Stimulated activated CD4-positive, alpha-beta T cell treated with anti-CD3 and anti-CD28 coated beads, Interleukin-1b, Interleukin-23, amount 100 ng/mL, for 4 hours (primary cell): Measurements from ENCODE around the gene LAMC2.
"Not testable (repeated sequence)": the region's sequence is repeated elsewhere in the genome, so short reads cannot be mapped to it uniquely, and the experiment has no call there.

Experiments used
- DNase-seq, 2 donors: peaks; one replicate each; pipeline ENCODE4 v3.0.0-alpha.2; 2020; ENCODE audit warnings: low read depth in 2 of 2

LAMC2 gene

DNA sequence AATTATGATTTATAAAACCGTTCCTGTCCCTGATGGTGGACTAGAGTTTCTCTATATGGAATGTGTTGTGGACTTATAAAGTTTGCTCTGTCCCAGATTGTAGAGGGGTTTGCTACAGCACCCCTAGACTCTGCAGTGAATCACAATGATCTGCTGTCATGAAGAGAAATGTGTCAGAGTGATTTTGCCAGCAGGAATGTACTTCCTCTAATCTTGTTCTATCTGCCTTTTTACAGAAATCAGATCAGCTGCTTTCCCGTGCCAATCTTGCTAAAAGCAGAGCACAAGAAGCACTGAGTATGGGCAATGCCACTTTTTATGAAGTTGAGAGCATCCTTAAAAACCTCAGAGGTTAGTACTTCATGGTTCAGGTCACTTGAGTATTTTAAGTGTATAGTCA lies 52.0 kb downstream of the LAMC2 start:
- no peak for DNase-seq

DNA sequence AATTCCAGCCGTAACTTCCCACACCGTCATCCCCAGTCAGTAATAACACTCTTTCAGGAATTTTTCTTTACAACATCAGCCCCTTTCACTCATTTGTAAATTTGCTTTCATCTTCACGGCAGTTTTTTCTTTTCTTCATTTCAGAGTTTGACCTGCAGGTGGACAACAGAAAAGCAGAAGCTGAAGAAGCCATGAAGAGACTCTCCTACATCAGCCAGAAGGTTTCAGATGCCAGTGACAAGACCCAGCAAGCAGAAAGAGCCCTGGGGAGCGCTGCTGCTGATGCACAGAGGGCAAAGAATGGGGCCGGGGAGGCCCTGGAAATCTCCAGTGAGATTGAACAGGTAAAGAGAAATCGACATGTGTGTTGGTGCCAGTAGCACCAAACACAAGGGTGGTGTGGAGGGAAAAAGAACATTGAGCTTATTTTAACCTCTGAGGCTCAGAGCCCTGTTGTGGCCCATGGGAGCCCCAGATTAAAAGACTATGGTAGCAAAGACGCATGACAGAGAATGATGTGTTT lies 53.2 kb downstream of the LAMC2 start:
- DNase-seq = no peak

DNA sequence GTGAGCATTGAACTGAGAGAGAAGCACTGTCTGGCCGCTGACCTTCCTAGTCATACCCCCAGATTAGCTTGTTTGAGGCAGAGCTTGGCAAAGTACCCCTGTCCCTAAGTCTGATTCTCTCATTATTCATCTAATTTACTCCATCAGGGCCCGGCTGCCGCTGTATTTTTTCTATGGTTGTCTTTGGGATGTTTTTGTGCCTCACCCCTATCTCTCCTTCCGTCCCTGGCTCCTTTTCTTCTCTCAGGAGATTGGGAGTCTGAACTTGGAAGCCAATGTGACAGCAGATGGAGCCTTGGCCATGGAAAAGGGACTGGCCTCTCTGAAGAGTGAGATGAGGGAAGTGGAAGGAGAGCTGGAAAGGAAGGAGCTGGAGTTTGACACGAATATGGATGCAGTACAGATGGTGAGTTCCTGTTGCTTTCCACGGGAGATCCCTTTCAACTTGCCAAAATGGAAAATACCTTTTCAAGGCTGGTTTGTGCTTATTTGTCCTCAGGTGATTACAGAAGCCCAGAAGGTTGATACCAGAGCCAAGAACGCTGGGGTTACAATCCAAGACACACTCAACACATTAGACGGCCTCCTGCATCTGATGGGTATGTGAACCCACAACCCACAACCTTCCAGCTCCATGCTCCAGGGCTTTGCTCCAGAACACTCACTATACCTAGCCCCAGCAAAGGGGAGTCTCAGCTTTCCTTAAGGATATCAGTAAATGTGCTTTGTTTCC lies 53.9 kb downstream of the LAMC2 start:
- DNase-seq = no peak

DNA sequence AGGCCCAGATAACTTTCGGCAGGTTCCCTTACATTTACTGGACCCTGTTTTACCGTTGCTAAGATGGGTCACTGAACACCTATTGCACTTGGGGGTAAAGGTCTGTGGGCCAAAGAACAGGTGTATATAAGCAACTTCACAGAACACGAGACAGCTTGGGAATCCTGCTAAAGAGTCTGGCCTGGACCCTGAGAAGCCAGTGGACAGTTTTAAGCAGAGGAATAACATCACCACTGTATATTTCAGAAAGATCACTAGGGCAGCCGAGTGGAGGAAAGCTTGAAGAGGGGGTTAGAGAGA lies 54.4 kb downstream of the LAMC2 start:
- no peak for DNase-seq

DNA sequence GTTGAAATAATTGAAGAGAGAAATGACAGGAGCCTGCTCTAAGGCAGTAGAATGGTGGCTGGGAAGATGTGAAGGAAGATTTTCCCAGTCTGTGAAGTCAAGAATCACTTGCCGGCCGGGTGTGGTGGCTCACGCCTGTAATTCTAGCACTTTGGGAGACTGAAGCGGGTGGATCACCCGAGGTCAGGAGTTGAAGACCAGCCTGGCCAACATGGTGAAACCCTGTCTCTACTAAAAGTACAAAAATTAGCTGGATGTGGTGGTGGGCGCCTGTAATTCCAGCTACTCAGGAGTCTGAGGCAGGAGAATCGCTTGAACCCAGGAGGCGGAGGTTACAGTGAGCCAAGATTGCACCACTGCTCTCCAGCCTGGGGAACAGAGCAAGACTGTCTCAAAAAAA lies 54.8 kb downstream of the LAMC2 start:
- DNase-seq = not testable (repeated sequence)

DNA sequence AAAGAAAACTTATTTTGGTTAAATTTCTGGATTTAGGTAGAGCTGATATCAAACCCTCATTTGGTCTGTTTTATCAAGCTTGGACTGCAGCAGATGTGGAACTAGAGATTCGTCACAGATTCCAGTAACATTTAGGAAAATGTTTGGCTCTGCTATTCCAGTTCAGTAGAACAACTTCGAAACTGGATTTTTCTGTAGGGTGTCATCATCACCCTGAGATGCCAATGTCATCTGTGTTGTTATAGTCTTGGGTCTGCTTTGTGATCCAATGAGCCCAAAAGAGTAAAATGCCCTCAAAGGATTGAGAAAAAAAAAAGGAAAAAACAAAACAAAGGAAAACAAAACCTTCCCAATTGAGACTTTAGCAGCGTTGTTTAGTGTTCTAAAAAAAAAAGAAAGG lies 55.4 kb downstream of the LAMC2 start:
- no peak for DNase-seq

DNA sequence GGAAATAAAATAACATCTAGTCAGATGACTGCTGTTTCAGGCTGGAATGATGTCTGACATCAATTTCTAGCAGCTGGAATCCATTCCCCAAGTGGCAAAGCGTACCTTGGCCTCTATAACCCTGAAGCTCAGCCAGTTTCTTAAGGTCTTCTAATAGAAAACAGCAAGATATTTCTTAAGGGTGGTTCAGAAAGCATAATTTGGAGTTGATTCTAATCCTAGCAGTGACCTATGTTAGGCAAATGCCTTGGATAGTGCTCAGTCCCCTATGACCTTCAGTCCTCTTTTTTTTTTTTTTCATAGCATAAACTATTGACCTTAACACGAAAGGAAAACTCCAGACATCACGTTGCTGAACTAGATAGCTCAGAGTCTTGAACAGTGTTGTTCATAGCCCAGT lies 56.5 kb downstream of the LAMC2 start:
- no peak for DNase-seq

DNA sequence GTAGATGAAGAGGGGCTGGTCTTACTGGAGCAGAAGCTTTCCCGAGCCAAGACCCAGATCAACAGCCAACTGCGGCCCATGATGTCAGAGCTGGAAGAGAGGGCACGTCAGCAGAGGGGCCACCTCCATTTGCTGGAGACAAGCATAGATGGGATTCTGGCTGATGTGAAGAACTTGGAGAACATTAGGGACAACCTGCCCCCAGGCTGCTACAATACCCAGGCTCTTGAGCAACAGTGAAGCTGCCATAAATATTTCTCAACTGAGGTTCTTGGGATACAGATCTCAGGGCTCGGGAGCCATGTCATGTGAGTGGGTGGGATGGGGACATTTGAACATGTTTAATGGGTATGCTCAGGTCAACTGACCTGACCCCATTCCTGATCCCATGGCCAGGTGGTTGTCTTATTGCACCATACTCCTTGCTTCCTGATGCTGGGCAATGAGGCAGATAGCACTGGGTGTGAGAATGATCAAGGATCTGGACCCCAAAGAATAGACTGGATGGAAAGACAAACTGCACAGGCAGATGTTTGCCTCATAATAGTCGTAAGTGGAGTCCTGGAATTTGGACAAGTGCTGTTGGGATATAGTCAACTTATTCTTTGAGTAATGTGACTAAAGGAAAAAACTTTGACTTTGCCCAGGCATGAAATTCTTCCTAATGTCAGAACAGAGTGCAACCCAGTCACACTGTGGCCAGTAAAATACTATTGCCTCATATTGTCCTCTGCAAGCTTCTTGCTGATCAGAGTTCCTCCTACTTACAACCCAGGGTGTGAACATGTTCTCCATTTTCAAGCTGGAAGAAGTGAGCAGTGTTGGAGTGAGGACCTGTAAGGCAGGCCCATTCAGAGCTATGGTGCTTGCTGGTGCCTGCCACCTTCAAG lies 57.3 kb downstream of the LAMC2 start:
- DNase-seq = no peak

DNA sequence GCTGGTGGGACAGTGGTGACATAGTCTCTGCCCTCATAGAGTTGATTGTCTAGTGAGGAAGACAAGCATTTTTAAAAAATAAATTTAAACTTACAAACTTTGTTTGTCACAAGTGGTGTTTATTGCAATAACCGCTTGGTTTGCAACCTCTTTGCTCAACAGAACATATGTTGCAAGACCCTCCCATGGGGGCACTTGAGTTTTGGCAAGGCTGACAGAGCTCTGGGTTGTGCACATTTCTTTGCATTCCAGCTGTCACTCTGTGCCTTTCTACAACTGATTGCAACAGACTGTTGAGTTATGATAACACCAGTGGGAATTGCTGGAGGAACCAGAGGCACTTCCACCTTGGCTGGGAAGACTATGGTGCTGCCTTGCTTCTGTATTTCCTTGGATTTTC lies 58.4 kb downstream of the LAMC2 start:
- no peak for DNase-seq

DNA sequence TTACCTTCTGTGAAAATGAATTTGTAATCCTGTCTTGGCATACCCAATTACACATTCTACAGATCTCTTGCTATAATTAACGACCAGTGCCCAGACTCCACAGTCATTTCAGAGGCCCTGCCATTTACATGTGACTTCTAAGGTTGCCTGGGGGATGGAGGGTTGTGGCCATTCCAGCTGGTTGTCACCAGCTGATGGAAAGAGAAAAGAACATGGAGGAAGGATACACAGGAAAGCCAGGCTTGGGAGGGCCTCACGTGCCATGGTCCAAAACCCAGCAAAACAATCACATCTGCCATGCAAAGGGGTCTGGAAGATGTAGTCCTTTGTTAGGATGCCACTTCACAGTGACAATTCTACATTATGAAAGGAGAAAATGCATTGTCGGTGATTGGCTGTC lies 59.3 kb downstream of the LAMC2 start:
- DNase-seq = no peak

DNA sequence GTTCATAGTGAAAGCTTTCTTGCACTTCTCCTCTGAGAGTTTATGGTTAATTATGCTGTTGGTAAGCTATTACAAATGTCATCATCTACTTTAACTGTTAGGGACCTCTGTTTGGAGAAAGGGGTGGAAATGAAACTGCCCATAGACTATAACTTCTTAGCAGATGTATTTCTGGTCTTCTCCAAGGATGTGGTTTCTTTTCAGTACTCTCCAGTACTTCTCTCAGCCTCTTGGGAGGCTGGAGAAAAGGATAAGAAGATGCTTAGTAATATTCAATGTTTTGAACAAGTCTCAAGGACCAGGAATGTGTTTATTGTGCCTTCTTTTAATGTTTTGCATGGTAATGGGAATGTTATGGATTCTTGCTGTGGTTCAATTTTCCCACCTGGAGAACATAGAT lies 60.4 kb downstream of the LAMC2 start:
- no peak for DNase-seq

DNA sequence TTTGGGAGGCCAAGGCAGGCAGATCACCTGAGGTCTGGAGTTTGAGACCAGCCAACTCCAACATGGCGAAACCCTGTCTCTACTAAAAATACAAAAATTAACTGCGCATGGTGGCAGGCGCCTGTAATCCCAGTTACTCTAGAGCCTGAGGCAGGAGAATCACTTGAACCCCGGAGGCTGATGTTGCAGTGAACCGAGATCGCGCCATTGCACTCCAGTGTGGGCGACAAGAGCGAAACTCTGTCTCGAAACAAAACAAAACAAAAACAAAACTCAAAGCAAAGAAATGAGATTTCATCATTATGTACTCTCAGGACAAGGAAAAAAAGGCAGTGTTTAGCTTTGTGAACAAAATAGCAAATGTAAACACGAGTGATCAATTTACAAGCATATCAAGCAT lies 61.0 kb downstream of the LAMC2 start:
- DNase-seq = no peak

DNA sequence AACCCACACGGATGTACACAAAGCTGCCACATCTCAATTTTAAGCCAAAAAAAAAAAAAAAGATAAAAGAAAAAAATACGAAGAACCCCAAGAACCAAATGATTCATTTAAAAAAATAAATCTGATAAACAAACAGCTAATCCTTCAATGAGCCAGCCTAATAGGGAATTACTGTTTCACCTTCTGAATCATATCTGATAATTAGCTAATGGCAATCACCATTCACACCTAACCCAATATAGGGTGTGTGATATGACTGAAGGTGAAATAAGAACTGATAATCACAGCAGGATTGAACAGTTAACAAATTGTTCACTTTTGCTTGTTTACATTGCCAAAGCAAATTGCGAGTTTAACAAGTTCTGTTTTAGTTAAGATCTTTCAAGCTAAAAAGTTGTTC lies 61.4 kb downstream of the LAMC2 start:
- no peak for DNase-seq

DNA sequence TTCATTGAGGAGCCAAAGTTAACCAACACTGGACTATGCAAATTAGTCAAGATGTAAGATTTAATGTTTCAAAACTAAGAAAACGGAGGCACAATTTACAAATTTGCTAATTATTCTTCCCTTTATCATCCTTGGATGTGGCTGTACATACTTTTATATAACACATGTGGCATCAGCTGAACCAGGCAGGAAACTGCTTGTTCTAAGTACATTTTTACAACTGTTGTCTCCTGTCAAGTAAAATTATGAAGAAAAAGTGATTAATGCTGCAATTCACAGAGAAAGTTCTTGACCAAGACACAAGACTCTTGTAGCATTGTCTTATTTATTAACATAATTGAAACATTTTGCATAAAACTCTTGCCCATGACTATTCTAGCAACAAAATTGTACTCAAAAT lies 61.9 kb downstream of the LAMC2 start:
- no peak for DNase-seq

DNA sequence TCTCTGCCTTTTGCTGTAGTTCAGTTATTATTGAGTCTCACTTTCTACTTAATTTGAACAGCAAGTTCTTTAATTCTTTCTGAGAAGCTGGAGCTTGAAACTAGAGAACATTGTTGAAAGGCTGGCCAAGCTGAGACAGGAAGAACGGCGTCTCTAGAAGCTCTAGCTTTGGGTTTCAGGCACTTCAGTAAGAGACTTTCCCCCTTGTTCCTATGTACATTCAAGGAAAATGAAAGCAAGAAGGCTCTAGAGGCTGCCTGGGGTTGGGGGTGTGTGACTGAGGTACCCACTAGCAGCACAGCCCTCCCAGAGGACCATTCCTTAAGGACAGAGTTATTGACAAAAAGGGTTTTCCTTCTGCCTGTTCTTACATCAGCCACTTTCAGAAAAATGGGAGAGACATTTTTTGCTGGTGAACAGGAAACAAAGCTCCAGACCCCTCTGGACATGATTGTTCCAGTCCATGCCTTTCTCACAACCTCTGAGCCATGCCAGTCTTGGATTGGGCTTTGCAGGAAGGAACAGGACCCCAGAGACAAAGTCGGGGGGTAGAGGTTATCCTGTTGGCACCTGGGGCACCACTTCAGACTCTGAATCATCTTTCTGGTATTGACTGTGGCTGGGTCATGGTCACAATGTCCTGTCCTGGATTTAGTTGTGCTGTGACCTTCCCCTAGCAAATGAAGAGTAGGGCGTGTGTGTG lies 63.1 kb downstream of the LAMC2 start:
- no peak for DNase-seq

DNA sequence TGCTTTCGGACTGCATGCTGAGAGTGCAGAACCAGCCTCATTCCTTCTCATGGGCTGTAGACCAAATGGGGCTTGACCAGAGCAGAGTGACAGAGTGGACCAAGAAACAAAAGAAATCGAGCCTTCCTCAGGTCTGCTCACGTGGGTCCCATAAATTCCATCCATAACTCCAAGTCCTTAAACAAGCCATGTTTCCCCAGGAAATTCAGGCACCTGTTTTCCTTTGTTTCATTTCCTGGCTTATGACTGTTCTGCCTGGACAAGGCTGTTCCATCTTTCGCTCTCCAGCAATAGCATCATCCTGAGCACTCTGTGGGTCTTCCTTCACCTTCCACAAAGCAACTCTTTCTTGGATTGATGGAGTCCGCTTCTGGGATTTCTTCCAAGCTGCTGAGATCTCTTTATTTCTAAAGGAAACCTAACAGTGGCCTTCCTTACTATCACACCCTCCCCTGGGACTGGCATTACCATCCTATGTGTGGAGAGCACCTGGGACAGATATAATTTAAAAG lies 63.9 kb downstream of the LAMC2 start:
- no peak for DNase-seq

DNA sequence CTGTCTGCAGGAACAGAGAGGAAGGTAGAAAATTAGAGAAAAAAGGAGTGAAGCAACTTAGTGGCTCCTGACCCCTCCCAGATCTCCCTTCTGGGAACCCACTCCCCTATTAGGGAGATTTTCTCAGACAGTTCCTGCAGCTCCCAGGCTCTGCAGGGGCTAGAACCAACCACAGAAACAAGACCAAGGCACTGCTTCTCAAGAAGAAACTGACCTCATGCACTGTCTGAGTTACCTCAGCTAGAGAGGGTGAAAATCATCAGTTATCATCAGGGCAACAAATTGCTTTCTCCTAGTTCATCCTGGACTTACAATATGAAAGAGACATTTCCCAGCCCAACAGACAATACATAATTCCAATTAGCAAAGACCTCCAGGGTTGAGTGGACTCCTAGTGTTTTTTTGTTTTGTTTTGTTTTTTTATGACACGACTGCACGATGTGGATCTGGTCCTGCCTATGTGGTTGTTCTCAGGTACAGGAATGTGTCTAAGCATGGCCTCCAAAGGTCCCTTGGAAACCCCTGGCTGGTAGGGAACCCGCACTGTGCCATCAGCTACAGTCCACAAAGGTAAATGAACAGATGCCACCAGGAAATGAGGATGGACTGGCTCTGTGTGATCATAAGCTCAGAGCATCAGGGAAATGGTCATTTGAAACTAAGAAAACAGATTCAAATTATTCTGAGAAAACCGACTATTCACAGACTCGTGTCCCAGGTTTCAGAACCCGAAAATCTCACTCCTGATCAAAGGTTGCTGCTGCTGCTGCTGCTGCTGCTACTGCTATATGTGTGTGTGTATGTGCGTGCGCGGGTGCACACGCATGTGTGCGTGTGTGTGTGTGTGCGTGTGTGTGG lies 65.3 kb downstream of the LAMC2 start:
- no peak for DNase-seq

DNA sequence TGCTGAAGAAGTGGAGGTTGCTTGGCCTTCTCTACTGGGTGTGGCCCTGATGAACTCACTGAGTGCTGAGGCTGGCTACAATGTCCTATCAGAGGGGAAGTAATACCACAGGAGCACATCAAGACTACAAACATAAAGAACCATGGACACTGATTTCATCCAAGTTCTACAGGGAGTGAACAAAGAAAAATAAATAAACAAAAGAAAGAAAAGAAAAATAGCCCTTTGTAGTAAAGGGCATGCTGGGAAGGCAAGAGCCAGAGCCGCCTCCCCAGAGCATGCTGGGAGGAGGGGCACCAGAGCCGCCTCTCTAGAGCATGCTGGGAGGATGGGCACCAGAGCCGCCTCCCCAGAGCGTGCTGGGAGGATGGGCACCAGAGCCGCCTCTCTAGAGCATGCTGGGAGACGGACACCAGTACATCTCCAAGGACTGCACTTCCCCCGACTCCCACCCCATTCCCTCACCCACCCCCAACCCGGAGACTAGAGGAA lies 65.9 kb downstream of the LAMC2 start:
- DNase-seq = no peak

DNA sequence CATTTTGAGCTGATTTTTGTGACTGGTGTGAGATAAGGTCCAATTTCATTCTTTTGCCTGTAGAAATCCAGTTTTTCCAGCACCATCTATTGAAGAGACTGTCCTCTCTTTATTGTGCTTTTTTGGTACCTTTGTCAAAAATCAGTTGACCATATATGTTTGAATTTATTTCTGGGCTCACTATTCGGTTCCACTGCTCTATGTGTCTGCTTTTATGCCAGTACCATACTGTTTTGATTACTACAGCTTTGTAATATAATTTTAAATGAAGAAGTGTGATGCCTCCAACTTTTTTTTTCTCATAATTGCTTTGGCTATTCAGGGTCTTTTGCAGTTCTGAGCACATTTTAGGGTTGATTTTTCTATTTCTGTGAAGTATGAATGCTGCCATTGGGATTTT lies 69.0 kb downstream of the LAMC2 start:
- no peak for DNase-seq

DNA sequence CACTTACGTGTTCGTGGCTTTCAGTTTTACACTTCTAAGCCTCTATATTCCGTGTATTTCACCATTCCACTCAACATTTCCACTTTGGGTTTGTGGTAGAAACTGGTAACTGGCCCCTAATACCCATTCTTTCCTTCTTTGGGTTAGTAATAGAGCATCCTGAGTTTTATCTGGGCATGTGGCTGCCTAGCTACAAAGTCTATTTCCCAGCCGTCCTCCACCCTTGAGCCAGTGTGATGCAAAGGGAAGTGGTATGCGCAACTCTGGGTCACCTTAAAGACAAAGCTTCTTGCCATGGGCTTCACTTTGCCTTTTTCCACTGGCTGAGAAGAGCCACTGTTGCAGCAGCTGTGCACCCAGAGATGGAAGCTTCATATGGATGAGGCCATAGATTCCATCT lies 73.9 kb downstream of the LAMC2 start:
- DNase-seq = no peak

DNA sequence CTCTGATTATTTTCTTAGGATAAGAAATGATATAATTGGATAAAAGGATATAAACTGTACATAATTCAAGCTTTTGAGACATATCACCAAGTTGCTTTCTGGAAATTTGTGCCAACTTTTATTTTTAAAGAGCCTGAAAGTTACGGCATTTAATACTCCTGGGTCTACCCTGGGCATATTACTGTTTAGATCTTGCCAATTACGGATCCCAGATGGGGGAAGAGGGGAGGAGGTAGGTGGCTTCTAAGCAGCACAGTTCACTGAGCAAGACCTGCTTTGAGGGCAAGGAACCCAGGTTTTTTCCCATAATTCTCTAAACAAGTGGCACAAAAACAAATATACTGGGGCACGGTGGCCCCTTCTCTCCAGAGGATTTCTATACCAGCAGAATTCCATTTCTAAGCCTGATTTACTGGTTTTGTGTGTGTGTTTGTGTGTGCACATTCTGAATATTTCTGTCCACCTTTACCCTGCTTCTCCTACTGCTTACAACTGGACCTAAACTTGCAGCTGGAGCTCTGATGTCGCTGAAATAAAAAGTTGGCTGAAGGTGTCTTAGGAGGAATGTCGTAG lies 76.7 kb downstream of the LAMC2 start:
- DNase-seq = no peak
